Right kidney (tissue), 1 donor: ENCODE measurements around the gene RTKN.

ENCODE experiments used
- DNase-seq: peaks from one replicate; pipeline ENCODE4 v3.0.0-alpha.2; 2016

RTKN gene

GRCh38 chr2:74418312-74418711 is 23.4 kb downstream of the RTKN start:
- DNase-seq: no peak

- DNase-seq: no peak
Measured at GRCh38 chr2:74417763-74418162, 24.0 kb downstream of the RTKN start.

- no peak for DNase-seq
Measured at GRCh38 chr2:74417197-74417596, 24.5 kb downstream of the RTKN start.

- DNase-seq: no peak
Measured at GRCh38 chr2:74416778-74417177, 25.0 kb downstream of the RTKN start.

- no peak for DNase-seq
Measured at GRCh38 chr2:74415762-74416395, 25.9 kb downstream of the RTKN start.

- DNase-seq: peak; percentile 87
Measured at GRCh38 chr2:74414881-74415761, 26.6 kb downstream of the RTKN start.

GRCh38 chr2:74414441-74414840 is 27.3 kb downstream of the RTKN start:
- no peak for DNase-seq

- DNase-seq: no peak
Measured at GRCh38 chr2:74413001-74413698, 28.6 kb downstream of the RTKN start.

- no peak for DNase-seq
Measured at GRCh38 chr2:74407682-74408081, 34.1 kb downstream of the RTKN start.

GRCh38 chr2:74406035-74406434 is 35.7 kb downstream of the RTKN start:
- DNase-seq: no peak

GRCh38 chr2:74401891-74402290 is 39.8 kb downstream of the RTKN start:
- DNase-seq: no peak

GRCh38 chr2:74399785-74400184 is 42.0 kb downstream of the RTKN start:
- no peak for DNase-seq

GRCh38 chr2:74396149-74396548 is 45.6 kb downstream of the RTKN start:
- DNase-seq: no peak

- DNase-seq: no peak
Measured at GRCh38 chr2:74393525-74393924, 48.2 kb downstream of the RTKN start.

- DNase-seq: no peak
Measured at GRCh38 chr2:74392449-74392743, 49.3 kb downstream of the RTKN start.

GRCh38 chr2:74391580-74392448 is 49.9 kb downstream of the RTKN start:
- DNase-seq: peak; percentile 98

- no peak for DNase-seq
Measured at GRCh38 chr2:74391209-74391579, 50.5 kb downstream of the RTKN start.

GRCh38 chr2:74390606-74391005 is 51.1 kb downstream of the RTKN start:
- DNase-seq: no peak

- no peak for DNase-seq
Measured at GRCh38 chr2:74387346-74387745, 54.4 kb downstream of the RTKN start.

GRCh38 chr2:74385396-74385795 is 56.3 kb downstream of the RTKN start:
- DNase-seq: no peak

- DNase-seq: no peak
Measured at GRCh38 chr2:74384051-74384450, 57.7 kb downstream of the RTKN start.

GRCh38 chr2:74383254-74383653 is 58.5 kb downstream of the RTKN start:
- no peak for DNase-seq

GRCh38 chr2:74381751-74382150 is 60.0 kb downstream of the RTKN start:
- DNase-seq: no peak
